D721Med (cell line): ENCODE data around the gene NGB.
"Not testable (repeated sequence)": the region's sequence is repeated elsewhere in the genome, so short reads cannot be mapped to it uniquely, and the experiment has no call there.

Experiments
- DNase-seq: peaks from one replicate; pipeline ENCODE4 v3.0.0; 2011; ENCODE audit warnings: low spot score; ENCODE audit not compliant: insufficient read length
- FAIRE-seq: peaks from 2 replicates; lab custom pipeline; 2011; peaks lifted over from hg19 to GRCh38; lab: Jason Lieb, UNC
- TF ChIP-seq, protein P1 (sequence below): IDR thresholded peaks from 2 replicates; pipeline ENCODE4 v1.5.1; 2012; ENCODE audit warnings: mild to moderate bottlenecking, control low read depth; ENCODE audit not compliant: insufficient read depth; ENCODE audit errors: missing control alignments

The NGB gene

DNA sequence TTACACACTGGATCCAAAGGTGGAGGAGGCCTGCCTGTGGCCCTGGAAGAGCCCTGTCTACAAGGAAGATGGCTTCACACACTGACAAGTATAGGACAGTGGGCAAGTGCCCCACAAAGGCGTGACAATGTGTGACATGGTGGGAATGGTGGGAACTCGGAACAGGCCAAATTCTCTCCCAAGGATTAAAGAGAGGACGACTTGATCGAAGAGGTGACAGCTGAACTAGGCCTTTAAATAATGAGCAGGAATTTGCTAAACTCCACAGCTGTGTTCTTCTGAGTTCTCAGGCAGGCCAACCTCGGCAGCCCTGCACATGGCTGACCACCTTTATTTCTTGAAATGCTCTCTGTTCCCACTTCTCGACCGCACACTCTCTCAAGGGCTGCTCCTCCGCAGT is 25.9 kb upstream of the NGB start:
- FAIRE-seq (no peak), DNase-seq (no peak)
- TF ChIP-seq, protein P1, sequence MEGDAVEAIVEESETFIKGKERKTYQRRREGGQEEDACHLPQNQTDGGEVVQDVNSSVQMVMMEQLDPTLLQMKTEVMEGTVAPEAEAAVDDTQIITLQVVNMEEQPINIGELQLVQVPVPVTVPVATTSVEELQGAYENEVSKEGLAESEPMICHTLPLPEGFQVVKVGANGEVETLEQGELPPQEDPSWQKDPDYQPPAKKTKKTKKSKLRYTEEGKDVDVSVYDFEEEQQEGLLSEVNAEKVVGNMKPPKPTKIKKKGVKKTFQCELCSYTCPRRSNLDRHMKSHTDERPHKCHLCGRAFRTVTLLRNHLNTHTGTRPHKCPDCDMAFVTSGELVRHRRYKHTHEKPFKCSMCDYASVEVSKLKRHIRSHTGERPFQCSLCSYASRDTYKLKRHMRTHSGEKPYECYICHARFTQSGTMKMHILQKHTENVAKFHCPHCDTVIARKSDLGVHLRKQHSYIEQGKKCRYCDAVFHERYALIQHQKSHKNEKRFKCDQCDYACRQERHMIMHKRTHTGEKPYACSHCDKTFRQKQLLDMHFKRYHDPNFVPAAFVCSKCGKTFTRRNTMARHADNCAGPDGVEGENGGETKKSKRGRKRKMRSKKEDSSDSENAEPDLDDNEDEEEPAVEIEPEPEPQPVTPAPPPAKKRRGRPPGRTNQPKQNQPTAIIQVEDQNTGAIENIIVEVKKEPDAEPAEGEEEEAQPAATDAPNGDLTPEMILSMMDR, result no peak

DNA sequence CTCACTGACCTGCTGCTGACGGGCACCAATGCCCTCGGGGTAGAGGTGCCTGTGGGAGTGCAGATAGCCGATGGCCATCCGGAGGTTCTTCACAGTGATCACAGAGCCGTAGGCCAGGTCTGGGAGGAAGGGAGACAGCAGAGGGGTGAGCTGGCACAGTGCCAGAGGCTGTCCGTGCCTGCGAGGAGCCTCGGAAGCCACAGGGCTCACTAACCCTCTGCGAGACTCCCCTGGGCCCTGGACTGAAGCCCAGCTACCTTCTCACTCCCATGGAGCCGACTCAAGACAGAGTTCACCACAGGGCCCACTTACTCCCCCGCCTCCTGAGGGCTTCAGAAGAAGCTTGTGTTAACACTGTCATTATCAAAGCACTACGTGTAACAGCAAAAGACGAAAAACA is 25.1 kb upstream of the NGB start:
- DNase-seq (no peak), FAIRE-seq (no peak)
- TF ChIP-seq, protein P1, result no peak

DNA sequence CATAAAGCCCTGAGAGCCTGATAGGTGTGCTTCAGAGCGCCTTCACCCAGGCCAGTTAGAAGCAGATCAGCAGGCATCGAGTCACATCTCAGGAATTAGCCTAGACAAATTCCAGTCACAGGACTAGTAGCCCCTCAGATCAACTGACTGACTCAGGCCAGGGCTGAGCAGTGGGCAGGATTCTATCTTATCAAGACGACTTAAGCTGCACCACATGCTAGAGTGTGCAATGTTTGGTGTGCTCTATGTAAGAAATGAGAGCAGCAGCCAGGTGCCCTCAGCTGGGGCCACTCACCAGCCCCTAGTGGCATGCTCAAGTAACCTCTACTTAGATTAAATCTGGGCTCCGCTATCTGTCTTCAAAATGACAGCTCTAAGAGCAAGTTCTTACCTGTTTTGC is 19.7 kb upstream of the NGB start:
- TF ChIP-seq, protein P1, result no peak
- no peak for FAIRE-seq
- DNase-seq, result no peak

DNA sequence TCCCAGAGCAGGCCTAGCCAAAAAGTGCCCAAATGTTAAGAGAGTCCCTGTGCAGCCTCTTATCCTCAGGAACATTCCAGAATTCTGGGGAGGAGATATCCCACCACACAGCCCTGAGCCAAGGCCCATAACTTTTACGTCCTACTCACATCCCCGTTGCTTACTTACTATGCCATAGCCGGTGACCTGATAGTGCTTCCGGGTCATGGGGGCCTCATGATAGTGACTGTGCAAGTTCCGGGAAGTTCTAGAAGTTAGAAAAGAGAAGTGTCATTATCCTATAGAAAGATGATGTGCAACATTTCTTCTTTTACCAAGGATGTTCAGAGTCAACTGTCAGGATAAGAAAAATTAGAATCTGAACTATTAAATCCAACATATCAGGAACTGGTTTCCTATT is 15.6 kb upstream of the NGB start:
- TF ChIP-seq, protein P1, result no peak
- DNase-seq (no peak), FAIRE-seq (no peak)

DNA sequence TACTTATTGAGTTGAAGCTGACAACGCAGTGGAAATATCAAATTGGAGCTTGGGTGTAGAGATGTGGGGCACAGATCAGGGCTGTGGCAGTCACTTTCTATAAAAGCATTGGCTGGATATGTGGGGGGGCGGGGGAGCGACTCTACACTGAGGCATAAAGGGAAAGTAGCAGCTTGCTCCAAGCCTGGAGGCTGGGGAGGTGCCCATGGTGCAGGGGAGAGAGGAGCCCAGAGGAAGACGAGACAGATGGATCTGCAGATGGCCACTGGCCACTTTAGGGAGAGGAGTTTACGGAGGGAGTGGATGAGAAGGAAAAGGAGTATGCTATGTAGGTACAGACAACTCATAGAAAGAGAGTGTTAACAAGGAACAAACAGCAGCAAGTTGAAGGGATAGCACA is 13.5 kb upstream of the NGB start:
- FAIRE-seq, result no peak
- DNase-seq, result no peak
- TF ChIP-seq, protein P1, result no peak

DNA sequence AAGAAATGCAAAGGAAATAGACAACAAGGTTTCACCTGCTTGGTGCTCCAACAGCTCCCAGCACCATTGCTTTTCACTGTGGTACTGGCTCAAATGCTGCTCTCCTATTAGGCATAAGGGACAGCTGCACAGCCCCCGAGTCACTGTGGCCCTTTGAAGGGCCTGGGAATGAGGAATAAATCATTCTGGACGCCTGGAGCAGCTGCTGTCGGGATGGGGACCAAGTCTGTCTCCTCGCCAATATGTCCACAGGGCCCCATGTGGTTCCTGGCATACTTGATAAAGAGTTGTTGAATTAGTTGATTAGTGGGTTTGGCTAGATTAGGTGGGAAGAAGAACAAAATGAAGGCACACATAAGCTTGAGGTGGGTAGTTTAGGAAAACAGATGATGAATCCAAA is 13.1 kb upstream of the NGB start:
- TF ChIP-seq, protein P1, result no peak
- DNase-seq, result no peak
- no peak for FAIRE-seq

DNA sequence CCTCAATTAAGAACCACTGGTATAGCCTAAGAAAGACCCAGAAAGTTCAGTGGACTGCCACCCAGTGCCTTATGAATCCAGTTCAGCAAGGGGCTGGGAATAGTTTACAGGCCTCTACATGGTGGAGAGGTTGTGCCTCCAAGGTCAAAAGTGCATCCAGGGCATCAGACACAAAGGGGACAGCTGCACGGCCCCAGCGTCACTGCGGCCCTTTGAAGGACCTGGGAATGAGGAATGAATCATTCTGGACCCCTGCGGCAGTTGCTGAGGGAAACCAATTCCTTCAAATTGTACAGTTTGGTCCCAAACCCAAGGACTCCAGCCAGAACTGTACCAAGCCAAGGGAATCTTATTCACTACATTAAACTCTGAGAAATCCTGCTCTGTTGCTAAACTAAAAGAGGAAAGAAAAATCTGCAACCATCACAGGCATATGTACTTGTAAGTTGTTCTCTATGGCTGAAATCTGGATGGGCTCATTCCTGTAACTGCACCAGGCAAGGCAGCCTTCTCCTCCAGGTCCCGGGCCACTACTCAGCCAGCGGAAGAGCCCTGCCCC is 10.9 kb upstream of the NGB start:
- TF ChIP-seq, protein P1, result no peak
- DNase-seq (no peak), FAIRE-seq (no peak)

DNA sequence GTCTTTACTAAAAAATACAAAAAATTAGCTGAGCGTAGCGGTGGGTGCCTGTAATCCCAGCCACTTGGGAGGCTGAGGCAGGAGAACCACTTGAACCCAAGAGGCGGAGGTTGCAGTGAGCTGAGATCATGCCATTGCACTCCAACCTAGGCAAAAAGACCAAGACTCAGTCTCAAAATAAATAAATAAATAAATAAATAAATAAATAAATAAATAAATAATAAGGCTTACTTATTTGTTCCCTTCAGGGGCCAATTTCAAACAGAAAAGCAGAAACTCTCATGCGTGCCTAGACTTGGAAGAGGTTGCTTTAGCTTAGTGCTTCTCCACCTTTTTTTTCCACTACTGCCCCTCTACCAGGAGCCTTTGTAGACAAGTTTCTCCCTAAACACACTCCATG is 9.9 kb upstream of the NGB start:
- DNase-seq, FAIRE-seq: not testable (repeated sequence)
